OCI-LY7 (cell line): Measurements from ENCODE around the gene CKMT1B. TPM values are rescaled to one million over a fixed set of nuclear protein-coding genes. Genes with fewer than 3 reads are reported as not detected.
"Not testable (repeated sequence)": the region's sequence is repeated elsewhere in the genome, so short reads cannot be mapped to it uniquely, and the experiment has no call there.

Experiments used
- BruUV-seq: library from RNA; stranded (reverse); fragments of 400-500 nt; replicated peaks from 2 replicates; lab custom pipeline; 2021; lab: Mats Ljungman, UMichigan
- CTCF ChIA-PET: fragments of 300-600 bp; sonication (Branson Sonifier 250); formaldehyde crosslinking; loops from one replicate; lab custom pipeline; 2022; ENCODE audit warnings: antibody characterized with exemption; ENCODE audit not compliant: unreplicated experiment; lab: Charles Lee
- POLR2A ChIA-PET: fragments of 300-600 bp; sonication (Branson Sonifier 250); formaldehyde crosslinking; loops from one replicate; lab custom pipeline; 2022; ENCODE audit warnings: antibody characterized with exemption; lab: Charles Lee
- DNase-seq: peaks from one replicate; pipeline ENCODE4 v3.0.0-alpha.2; 2015; ENCODE audit warnings: low spot score
- H2AFZ ChIP-seq: fragments of 200-600 bp; sonication (generic), shearing (Covaris generic); 2 replicates; pipeline ENCODE4 v1.6.1; 2014; ENCODE audit warnings: mild to moderate bottlenecking, antibody characterized with exemption, low read length, moderate library complexity
- H3K27ac ChIP-seq: fragments of 200-600 bp; sonication (generic); 2 replicates; pipeline ENCODE4 v1.5.1; 2014; ENCODE audit warnings: mixed run types, low read depth, mild to moderate bottlenecking, moderate library complexity, low read length, inconsistent platforms; ENCODE audit not compliant: poor library complexity, severe bottlenecking
- H3K36me3 ChIP-seq: fragments of 200-600 bp; sonication (generic); 2 replicates; pipeline ENCODE4 v1.6.1; 2014; ENCODE audit warnings: mild to moderate bottlenecking, antibody characterized with exemption, low read length, moderate library complexity, mixed read lengths; ENCODE audit not compliant: insufficient read depth
- H3K4me1 ChIP-seq: fragments of 200-600 bp; sonication (generic); 2 replicates; pipeline ENCODE4 v1.5.1; 2014; ENCODE audit warnings: mild to moderate bottlenecking, low read length; ENCODE audit not compliant: insufficient read depth, poor library complexity, severe bottlenecking
- H3K4me2 ChIP-seq: fragments of 200-600 bp; sonication (generic); 2 replicates; pipeline ENCODE4 v1.6.1; 2014; ENCODE audit warnings: mild to moderate bottlenecking, low read length
- H3K4me3 ChIP-seq: fragments of 200-600 bp; sonication (generic); 2 replicates; pipeline ENCODE4 v1.5.1; 2014; ENCODE audit warnings: mild to moderate bottlenecking, low read depth, low read length; ENCODE audit not compliant: poor library complexity, severe bottlenecking
- H3K79me2 ChIP-seq: fragments of 200-600 bp; sonication (generic); 2 replicates; pipeline ENCODE4 v1.6.1; 2016; ENCODE audit warnings: low read depth, mild to moderate bottlenecking, low read length, moderate library complexity, mixed read lengths; ENCODE audit not compliant: insufficient read depth
- H3K9me2 ChIP-seq: fragments of 200-600 bp; sonication (generic); 2 replicates; pipeline ENCODE4 v1.6.1; 2016; ENCODE audit warnings: mild to moderate bottlenecking, low read length, mixed read lengths; ENCODE audit not compliant: insufficient read depth
- H3K9me3 ChIP-seq: fragments of 200-600 bp; sonication (generic); 2 replicates; pipeline ENCODE4 v1.6.1; 2014; ENCODE audit warnings: mild to moderate bottlenecking, mixed run types, low read length, mixed read lengths
- H4K20me1 ChIP-seq: fragments of 200-600 bp; sonication (generic); 2 replicates; pipeline ENCODE4 v1.6.1; 2014; ENCODE audit warnings: mild to moderate bottlenecking, antibody characterized with exemption, low read length, moderate library complexity, mixed read lengths; ENCODE audit not compliant: insufficient read depth
- intact Hi-C: fragments of 100-400 bp; cut with micrococcal nuclease; formaldehyde crosslinking; loops from one replicate; pipeline ENCODE4 v1.10.0; 2022; ENCODE audit not compliant: unreplicated experiment
- total RNA-seq, 2 experiments: library from RNA; depleted of rRNA in 1 of 2; stranded (reverse); fragments of >200 nt in 1 of 2; shearing (Covaris generic) in 1 of 2; gene quantifications; 2 replicates each; pipeline ENCODE4 v1.2.3, GENCODE V29; 2014 to 2022

The CKMT1B gene
- total RNA-seq, 2 experiments from 2014 or later = 0.25 to 4.1 TPM

- intact Hi-C loops, DNase-seq, POLR2A ChIA-PET, H3K4me2 ChIP-seq, H4K20me1 ChIP-seq, H3K9me3 ChIP-seq, H3K9me2 ChIP-seq, H3K4me3 ChIP-seq, H2AFZ ChIP-seq, H3K79me2 ChIP-seq, H3K27ac ChIP-seq, BruUV-seq, H3K36me3 ChIP-seq, CTCF ChIA-PET, H3K4me1 ChIP-seq: not testable (repeated sequence)
These were observed 986 bp upstream of the CKMT1B start for GRCh38 chr15:43592841-43593240.

GRCh38 chr15:43599131-43599530 is 5.3 kb downstream of the CKMT1B start:
- H2AFZ ChIP-seq, BruUV-seq, CTCF ChIA-PET, H3K79me2 ChIP-seq, H3K4me3 ChIP-seq, H3K4me1 ChIP-seq, H3K9me2 ChIP-seq, intact Hi-C loops, H4K20me1 ChIP-seq, H3K9me3 ChIP-seq, DNase-seq, POLR2A ChIA-PET, H3K27ac ChIP-seq, H3K4me2 ChIP-seq, H3K36me3 ChIP-seq: not testable (repeated sequence)

- H3K79me2 ChIP-seq, H3K36me3 ChIP-seq, H4K20me1 ChIP-seq, BruUV-seq, intact Hi-C loops, POLR2A ChIA-PET, CTCF ChIA-PET, H3K9me2 ChIP-seq, H2AFZ ChIP-seq, H3K4me1 ChIP-seq, DNase-seq, H3K4me2 ChIP-seq, H3K9me3 ChIP-seq, H3K27ac ChIP-seq, H3K4me3 ChIP-seq: not testable (repeated sequence)
These were observed 6.4 kb downstream of the CKMT1B start for GRCh38 chr15:43600200-43600599.

GRCh38 chr15:43602233-43602632 is 8.4 kb downstream of the CKMT1B start:
- H3K79me2 ChIP-seq, H3K9me3 ChIP-seq, intact Hi-C loops, H2AFZ ChIP-seq, BruUV-seq, H3K4me2 ChIP-seq, H3K4me3 ChIP-seq, H4K20me1 ChIP-seq, H3K4me1 ChIP-seq, H3K9me2 ChIP-seq, H3K36me3 ChIP-seq, CTCF ChIA-PET, H3K27ac ChIP-seq, DNase-seq: not testable (repeated sequence)
- POLR2A ChIA-PET = interaction anchor here (0.7 kb wide), 1 partner anchor 47 kb away, joined by 5 read pairs; no protein-coding TSS in a partner anchor

- H4K20me1 ChIP-seq, H3K9me2 ChIP-seq, POLR2A ChIA-PET, H3K27ac ChIP-seq, H3K4me3 ChIP-seq, CTCF ChIA-PET, H3K9me3 ChIP-seq, DNase-seq, H3K36me3 ChIP-seq, H2AFZ ChIP-seq, intact Hi-C loops, BruUV-seq, H3K4me2 ChIP-seq, H3K4me1 ChIP-seq, H3K79me2 ChIP-seq: not testable (repeated sequence)
These were observed 23.9 kb downstream of the CKMT1B start for GRCh38 chr15:43617750-43618149.

- CTCF ChIA-PET, H2AFZ ChIP-seq, intact Hi-C loops, H3K9me3 ChIP-seq, H3K27ac ChIP-seq, H3K4me3 ChIP-seq, H3K36me3 ChIP-seq, BruUV-seq, DNase-seq, H4K20me1 ChIP-seq, H3K9me2 ChIP-seq, POLR2A ChIA-PET, H3K4me1 ChIP-seq, H3K4me2 ChIP-seq, H3K79me2 ChIP-seq: not testable (repeated sequence)
These were observed 24.9 kb downstream of the CKMT1B start, which contains the start of gene STRC for GRCh38 chr15:43618700-43619099. Gene STRC, minus strand, starts transcription at chr15:43618800. Its CDS starts 78 bp downstream, at chr15:43618722.
